AG20443 (cell line): ENCODE data around the gene SH3PXD2A.

ENCODE experiments used
- DNase-seq: peaks from one replicate; pipeline ENCODE4 v3.0.0; 2012; ENCODE audit warnings: low spot score, mixed read lengths

SH3PXD2A gene

GRCh38 chr10:103706047-103706446, 149.3 kb downstream of the SH3PXD2A start:
- DNase-seq: no peak

- no peak for DNase-seq
Observed at GRCh38 chr10:103703941-103704919, 151.1 kb downstream of the SH3PXD2A start.

GRCh38 chr10:103701380-103702222, 153.8 kb downstream of the SH3PXD2A start:
- no peak for DNase-seq

- no peak for DNase-seq
Observed at GRCh38 chr10:103700436-103700715, 155.0 kb downstream of the SH3PXD2A start.

- no peak for DNase-seq
Observed at GRCh38 chr10:103699611-103700435, 155.6 kb downstream of the SH3PXD2A start.

- DNase-seq: no peak
Observed at GRCh38 chr10:103698266-103698665, 157.1 kb downstream of the SH3PXD2A start.

- DNase-seq: no peak
Observed at GRCh38 chr10:103697787-103698186, 157.6 kb downstream of the SH3PXD2A start.

GRCh38 chr10:103696411-103697145, 158.8 kb downstream of the SH3PXD2A start:
- DNase-seq: peak; percentile 95

GRCh38 chr10:103696094-103696410, 159.3 kb downstream of the SH3PXD2A start:
- no peak for DNase-seq

GRCh38 chr10:103695584-103696005, 159.8 kb downstream of the SH3PXD2A start:
- DNase-seq: no peak

- DNase-seq: no peak
Observed at GRCh38 chr10:103693812-103694205, 161.6 kb downstream of the SH3PXD2A start.

GRCh38 chr10:103692952-103693811, 162.2 kb downstream of the SH3PXD2A start:
- peak; percentile 77 for DNase-seq

- no peak for DNase-seq
Observed at GRCh38 chr10:103692436-103692951, 162.9 kb downstream of the SH3PXD2A start.

GRCh38 chr10:103691723-103692435, 163.5 kb downstream of the SH3PXD2A start:
- no peak for DNase-seq

- no peak for DNase-seq
Observed at GRCh38 chr10:103691267-103691666, 164.1 kb downstream of the SH3PXD2A start.

GRCh38 chr10:103690281-103690680, 165.1 kb downstream of the SH3PXD2A start:
- no peak for DNase-seq

GRCh38 chr10:103688491-103688890, 166.9 kb downstream of the SH3PXD2A start:
- no peak for DNase-seq

- DNase-seq: no peak
Observed at GRCh38 chr10:103687718-103688117, 167.7 kb downstream of the SH3PXD2A start.

GRCh38 chr10:103687172-103687571, 168.2 kb downstream of the SH3PXD2A start:
- DNase-seq: no peak
